PC-9 (cell line): ENCODE measurements around the gene SCAMP2. TPM values are rescaled to one million over a fixed set of nuclear protein-coding genes. Genes with fewer than 3 reads are reported as not detected.
A peak's percentile ranks its signal among the peaks of the same experiment; 100 is the strongest.

Experiments used
- BruUV-seq: library from RNA; stranded (reverse); fragments of 400-500 nt; replicated peaks from 2 replicates; lab custom pipeline; 2021; lab: Mats Ljungman, UMichigan
- CTCF ChIA-PET: fragments of 300-600 bp; sonication (Branson Sonifier 250); formaldehyde crosslinking; loops from one replicate; lab custom pipeline; 2022; ENCODE audit warnings: antibody characterized with exemption; lab: Charles Lee
- POLR2A ChIA-PET: fragments of 300-600 bp; sonication (Branson Sonifier 250); formaldehyde crosslinking; loops from one replicate; lab custom pipeline; 2022; ENCODE audit warnings: antibody characterized with exemption; ENCODE audit not compliant: unreplicated experiment; lab: Charles Lee
- DNase-seq, 2 experiments: peaks; one replicate each; pipeline versions ENCODE4 v3.0.0 to v3.0.0-alpha.2; 2015 to 2022; ENCODE audit warnings: mixed read lengths in 1 of 2
- H2AFZ ChIP-seq: fragments of 200-600 bp; sonication (generic); 2 replicates; pipeline ENCODE4 v1.8.1; 2017; ENCODE audit warnings: antibody characterized with exemption
- H3F3A ChIP-seq: fragments of 200-600 bp; sonication (generic); 2 replicates; pipeline ENCODE4 v1.8.1; 2017; ENCODE audit warnings: antibody characterized with exemption, mild to moderate bottlenecking, low read depth; ENCODE audit not compliant: insufficient read depth
- H3K27ac ChIP-seq: fragments of 200-600 bp; sonication (generic); 2 replicates; pipeline ENCODE4 v1.6.1; 2016; ENCODE audit warnings: mixed run types
- H3K27me3 ChIP-seq: fragments of 200-600 bp; sonication (generic); 2 replicates; pipeline ENCODE4 v1.6.1; 2016; ENCODE audit warnings: low read depth, mixed run types; ENCODE audit not compliant: insufficient read depth
- H3K36me3 ChIP-seq: fragments of 200-600 bp; sonication (generic); 2 replicates; pipeline ENCODE4 v1.6.1; 2016; ENCODE audit warnings: low read depth, mixed run types
- H3K4me1 ChIP-seq: fragments of 200-600 bp; sonication (generic); replicated peaks from 2 replicates; pipeline ENCODE4 v1.6.1; 2016; ENCODE audit warnings: mixed run types; ENCODE audit not compliant: insufficient read depth
- H3K4me2 ChIP-seq: fragments of 200-600 bp; sonication (generic); 2 replicates; pipeline ENCODE4 v1.6.1; 2017; ENCODE audit warnings: mixed run types
- H3K4me3 ChIP-seq: fragments of 200-600 bp; sonication (generic); 2 replicates; pipeline ENCODE4 v1.6.1; 2016; ENCODE audit warnings: mixed run types
- H3K79me2 ChIP-seq: fragments of 200-600 bp; sonication (generic); 2 replicates; pipeline ENCODE4 v1.6.1; 2017; ENCODE audit warnings: low read depth, mixed run types
- H3K9me2 ChIP-seq: fragments of 200-600 bp; sonication (generic); 2 replicates; pipeline ENCODE4 v1.8.1; 2017; ENCODE audit warnings: mild to moderate bottlenecking; ENCODE audit not compliant: insufficient read depth
- H3K9me3 ChIP-seq: fragments of 200-600 bp; sonication (generic); 2 replicates; pipeline ENCODE4 v1.8.1; 2016; ENCODE audit warnings: low read depth; ENCODE audit not compliant: insufficient read depth
- H4K20me1 ChIP-seq: fragments of 200-600 bp; sonication (generic); 2 replicates; pipeline ENCODE4 v1.8.1; 2017; ENCODE audit not compliant: insufficient read depth
- EZH2 ChIP-seq: fragments of 200-600 bp; sonication (generic); IDR thresholded peaks from 2 replicates; pipeline ENCODE4 v1.8.0; 2017; ENCODE audit warnings: antibody characterized with exemption, low read depth
- intact Hi-C: fragments of 100-400 bp; cut with micrococcal nuclease; formaldehyde crosslinking; loops from one replicate; pipeline ENCODE4 v1.10.0; 2022; ENCODE audit not compliant: unreplicated experiment
- total RNA-seq: library from RNA; stranded (reverse); gene quantifications from 2 replicates; pipeline ENCODE4 v1.2.3, GENCODE V29; 2021
- TF ChIP-seq, protein P1 (sequence below): fragments of 200-600 bp; sonication (generic); conservative IDR thresholded peaks from 2 replicates; pipeline ENCODE4 v1.6.1; 2017; ENCODE audit warnings: mixed run types, antibody characterized with exemption, mild to moderate bottlenecking, moderate library complexity

Gene SCAMP2
- total RNA-seq, 1 experiment from 2014 or later: 84.6 TPM

DNA sequence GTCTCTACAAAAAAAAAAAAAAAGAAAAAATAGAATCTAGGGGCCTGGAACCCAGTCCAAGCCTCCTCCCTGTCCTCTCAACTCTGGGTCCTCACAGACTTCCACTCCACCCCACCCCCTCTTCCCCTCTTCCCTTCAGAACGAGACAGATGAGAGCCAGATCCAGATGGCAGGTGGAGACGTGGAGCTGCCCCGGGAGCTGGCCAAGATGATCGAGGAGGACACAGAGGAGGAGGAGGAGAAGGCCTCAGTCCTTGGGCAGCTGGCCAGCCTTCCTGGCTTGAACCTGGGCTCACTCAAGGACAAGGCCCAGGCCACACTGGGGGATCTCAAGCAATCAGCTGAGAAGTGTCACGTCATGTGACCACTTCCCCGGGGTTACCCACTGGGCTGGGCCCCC lies 43.2 kb downstream of the SCAMP2 start:
- no peaks in the 10 kb centered on the region for H3K9me3 ChIP-seq
- H3K79me2 ChIP-seq: no peaks in the 10 kb centered on the region
- no peak for TF ChIP-seq EZH2
- TF ChIP-seq, protein P1, sequence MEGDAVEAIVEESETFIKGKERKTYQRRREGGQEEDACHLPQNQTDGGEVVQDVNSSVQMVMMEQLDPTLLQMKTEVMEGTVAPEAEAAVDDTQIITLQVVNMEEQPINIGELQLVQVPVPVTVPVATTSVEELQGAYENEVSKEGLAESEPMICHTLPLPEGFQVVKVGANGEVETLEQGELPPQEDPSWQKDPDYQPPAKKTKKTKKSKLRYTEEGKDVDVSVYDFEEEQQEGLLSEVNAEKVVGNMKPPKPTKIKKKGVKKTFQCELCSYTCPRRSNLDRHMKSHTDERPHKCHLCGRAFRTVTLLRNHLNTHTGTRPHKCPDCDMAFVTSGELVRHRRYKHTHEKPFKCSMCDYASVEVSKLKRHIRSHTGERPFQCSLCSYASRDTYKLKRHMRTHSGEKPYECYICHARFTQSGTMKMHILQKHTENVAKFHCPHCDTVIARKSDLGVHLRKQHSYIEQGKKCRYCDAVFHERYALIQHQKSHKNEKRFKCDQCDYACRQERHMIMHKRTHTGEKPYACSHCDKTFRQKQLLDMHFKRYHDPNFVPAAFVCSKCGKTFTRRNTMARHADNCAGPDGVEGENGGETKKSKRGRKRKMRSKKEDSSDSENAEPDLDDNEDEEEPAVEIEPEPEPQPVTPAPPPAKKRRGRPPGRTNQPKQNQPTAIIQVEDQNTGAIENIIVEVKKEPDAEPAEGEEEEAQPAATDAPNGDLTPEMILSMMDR: no peak
- peaks cover 14% of the 10 kb centered on the region for H3K4me1 ChIP-seq
- intact Hi-C loops: no loop called here
- DNase-seq: no peak
- no peak overlapping the region for H2AFZ ChIP-seq
- H4K20me1 ChIP-seq: no peaks in the 10 kb centered on the region
- ChIA-PET POLR2A (no interaction called here), CTCF (interaction anchor here (0.5 kb wide), 1 partner anchor 42 kb away, joined by 4 read pairs; no protein-coding TSS in a partner anchor)
- peaks cover 6% of the 10 kb centered on the region; the same call in 1 of the 2 replicates for H3F3A ChIP-seq
- no peaks in the 10 kb centered on the region for H3K27me3 ChIP-seq
- H3K4me2 ChIP-seq: no peak overlapping the region
- H3K27ac ChIP-seq: no peak overlapping the region
- H3K9me2 ChIP-seq: no peaks in the 10 kb centered on the region
- H3K36me3 ChIP-seq: no peaks in the 10 kb centered on the region
- BruUV-seq: no TSS peak
- H3K4me3 ChIP-seq: no peak overlapping the region

DNA sequence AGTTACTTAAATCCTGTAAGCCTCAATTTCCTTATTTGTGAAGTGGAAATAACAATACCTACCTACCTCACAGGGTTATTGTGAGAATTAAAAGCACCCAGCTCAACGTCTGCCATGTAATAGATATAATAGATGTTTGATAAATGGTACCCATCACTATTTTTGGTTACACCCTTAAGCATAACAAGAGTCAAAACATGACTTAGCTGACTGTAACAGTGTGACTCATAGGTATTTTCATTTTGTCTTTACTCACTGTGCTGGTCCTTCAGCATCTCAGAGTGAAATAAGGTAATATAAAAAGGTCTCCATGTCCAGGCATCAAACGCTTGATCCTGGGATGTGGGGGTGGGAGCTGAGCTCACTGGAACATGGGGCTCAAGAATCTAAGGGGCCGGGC lies 43.7 kb downstream of the SCAMP2 start:
- Histone ChIP-seq H3K9me3 (no peaks in the 10 kb centered on the region), H3K4me3 (no peak overlapping the region), H3K79me2 (no peaks in the 10 kb centered on the region), H3F3A (peaks cover 6% of the 10 kb centered on the region; the same call in 1 of the 2 replicates), H3K4me2 (no peak overlapping the region), H2AFZ (no peak overlapping the region), H3K9me2 (no peaks in the 10 kb centered on the region), H3K27me3 (no peaks in the 10 kb centered on the region), H3K36me3 (no peaks in the 10 kb centered on the region), H3K4me1 (peaks cover 14% of the 10 kb centered on the region), H4K20me1 (no peaks in the 10 kb centered on the region), H3K27ac (no peak overlapping the region)
- peak in 1 of 2 experiments; percentile 37 for DNase-seq
- intact Hi-C loops: no loop called here
- no peak for TF ChIP-seq EZH2
- TF ChIP-seq, protein P1: no peak
- ChIA-PET POLR2A (no interaction called here), CTCF (interaction anchor here (0.5 kb wide), 1 partner anchor 42 kb away, joined by 4 read pairs; no protein-coding TSS in a partner anchor)
- no TSS peak for BruUV-seq

DNA sequence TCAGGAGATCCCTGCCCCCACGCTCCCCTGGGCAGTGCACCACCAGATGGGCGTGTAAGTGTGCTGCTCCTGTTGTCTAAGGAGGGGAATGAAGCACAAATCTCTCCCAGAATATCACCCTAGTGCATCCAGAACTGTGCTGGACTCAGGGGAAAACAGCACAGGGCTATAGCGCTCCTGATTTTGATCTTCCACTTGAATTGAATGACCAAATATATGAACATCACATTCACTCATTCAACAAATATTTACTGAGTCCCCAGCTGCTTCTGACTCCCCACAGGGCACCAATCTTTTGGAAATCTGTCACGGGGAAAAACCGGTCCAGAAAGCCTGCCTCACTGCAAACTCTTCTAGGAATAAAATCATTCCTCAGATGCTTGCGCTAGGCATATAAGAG lies 44.3 kb downstream of the SCAMP2 start:
- H3K4me1 ChIP-seq: peaks cover 14% of the 10 kb centered on the region
- H3K4me3 ChIP-seq: no peak overlapping the region
- no peak overlapping the region for H3K4me2 ChIP-seq
- intact Hi-C loops: no loop called here
- H2AFZ ChIP-seq: no peak overlapping the region
- ChIA-PET POLR2A (no interaction called here), CTCF (no interaction called here)
- peak in 1 of 2 experiments; percentile 57 for DNase-seq
- no peaks in the 10 kb centered on the region for H3K36me3 ChIP-seq
- no peaks in the 10 kb centered on the region for H3K79me2 ChIP-seq
- BruUV-seq: no TSS peak
- TF ChIP-seq EZH2: no peak
- TF ChIP-seq, protein P1: no peak
- no peak overlapping the region for H3K27ac ChIP-seq
- H3K27me3 ChIP-seq: no peaks in the 10 kb centered on the region
- no peaks in the 10 kb centered on the region for H4K20me1 ChIP-seq
- H3F3A ChIP-seq: peaks cover 6% of the 10 kb centered on the region; the same call in 1 of the 2 replicates
- H3K9me2 ChIP-seq: no peaks in the 10 kb centered on the region
- no peaks in the 10 kb centered on the region for H3K9me3 ChIP-seq
